HG03280 (cell line): Measurements from ENCODE around the gene BRIP1.
"Not testable (repeated sequence)": the region's sequence is repeated elsewhere in the genome, so short reads cannot be mapped to it uniquely, and the experiment has no call there.

ENCODE experiments used
- ATAC-seq: cut with Tn5 transposase; IDR thresholded peaks from one replicate; pipeline ENCODE4 v1.9.1; 2021; ENCODE audit warnings: mild to moderate bottlenecking, moderate library complexity; ENCODE audit not compliant: unreplicated experiment

BRIP1 gene

GRCh38 chr17:61805399-61805798 is 57.9 kb downstream of the BRIP1 start:
- ATAC-seq, result no peak

- ATAC-seq, result no peak
These were observed 59.5 kb downstream of the BRIP1 start for GRCh38 chr17:61803796-61804195.

GRCh38 chr17:61803216-61803615 is 60.1 kb downstream of the BRIP1 start:
- ATAC-seq, result no peak

GRCh38 chr17:61799812-61800484 is 63.4 kb downstream of the BRIP1 start:
- no peak for ATAC-seq

GRCh38 chr17:61797283-61797682 is 66.0 kb downstream of the BRIP1 start:
- no peak for ATAC-seq

GRCh38 chr17:61795546-61795945 is 67.8 kb downstream of the BRIP1 start:
- no peak for ATAC-seq

GRCh38 chr17:61794792-61795191 is 68.5 kb downstream of the BRIP1 start:
- no peak for ATAC-seq

- ATAC-seq, result no peak
These were observed 69.1 kb downstream of the BRIP1 start for GRCh38 chr17:61794242-61794641.

- ATAC-seq, result no peak
These were observed 69.8 kb downstream of the BRIP1 start for GRCh38 chr17:61793565-61793964.

- ATAC-seq, result no peak
These were observed 73.5 kb downstream of the BRIP1 start for GRCh38 chr17:61789872-61790271.

- ATAC-seq, result no peak
These were observed 77.2 kb downstream of the BRIP1 start for GRCh38 chr17:61786088-61786487.

GRCh38 chr17:61784510-61784909 is 78.8 kb downstream of the BRIP1 start:
- no peak for ATAC-seq

- ATAC-seq, result no peak
These were observed 79.6 kb downstream of the BRIP1 start for GRCh38 chr17:61783556-61784304.

- no peak for ATAC-seq
These were observed 80.2 kb downstream of the BRIP1 start for GRCh38 chr17:61783120-61783519.

GRCh38 chr17:61782683-61783082 is 80.6 kb downstream of the BRIP1 start:
- no peak for ATAC-seq

- ATAC-seq, result no peak
These were observed 88.0 kb downstream of the BRIP1 start for GRCh38 chr17:61775364-61775763.

GRCh38 chr17:61774724-61775123 is 88.6 kb downstream of the BRIP1 start:
- no peak for ATAC-seq

GRCh38 chr17:61774087-61774486 is 89.2 kb downstream of the BRIP1 start:
- ATAC-seq, result not testable (repeated sequence)

- no peak for ATAC-seq
These were observed 92.4 kb downstream of the BRIP1 start for GRCh38 chr17:61770752-61771533.

GRCh38 chr17:61770043-61770442 is 93.3 kb downstream of the BRIP1 start:
- no peak for ATAC-seq

GRCh38 chr17:61768405-61768804 is 94.9 kb downstream of the BRIP1 start:
- ATAC-seq, result no peak

- no peak for ATAC-seq
These were observed 96.8 kb downstream of the BRIP1 start for GRCh38 chr17:61766520-61766919.
